Inflammatory macrophage treated with lipopolysaccharide for 4 hours (primary cell): Measurements from ENCODE around the gene EEF2K.
"Not testable (repeated sequence)": the region's sequence is repeated elsewhere in the genome, so short reads cannot be mapped to it uniquely, and the experiment has no call there.

Source experiments
- DNase-seq: peaks from one replicate; pipeline ENCODE4 v3.0.0-alpha.2; 2020

The EEF2K gene

DNA sequence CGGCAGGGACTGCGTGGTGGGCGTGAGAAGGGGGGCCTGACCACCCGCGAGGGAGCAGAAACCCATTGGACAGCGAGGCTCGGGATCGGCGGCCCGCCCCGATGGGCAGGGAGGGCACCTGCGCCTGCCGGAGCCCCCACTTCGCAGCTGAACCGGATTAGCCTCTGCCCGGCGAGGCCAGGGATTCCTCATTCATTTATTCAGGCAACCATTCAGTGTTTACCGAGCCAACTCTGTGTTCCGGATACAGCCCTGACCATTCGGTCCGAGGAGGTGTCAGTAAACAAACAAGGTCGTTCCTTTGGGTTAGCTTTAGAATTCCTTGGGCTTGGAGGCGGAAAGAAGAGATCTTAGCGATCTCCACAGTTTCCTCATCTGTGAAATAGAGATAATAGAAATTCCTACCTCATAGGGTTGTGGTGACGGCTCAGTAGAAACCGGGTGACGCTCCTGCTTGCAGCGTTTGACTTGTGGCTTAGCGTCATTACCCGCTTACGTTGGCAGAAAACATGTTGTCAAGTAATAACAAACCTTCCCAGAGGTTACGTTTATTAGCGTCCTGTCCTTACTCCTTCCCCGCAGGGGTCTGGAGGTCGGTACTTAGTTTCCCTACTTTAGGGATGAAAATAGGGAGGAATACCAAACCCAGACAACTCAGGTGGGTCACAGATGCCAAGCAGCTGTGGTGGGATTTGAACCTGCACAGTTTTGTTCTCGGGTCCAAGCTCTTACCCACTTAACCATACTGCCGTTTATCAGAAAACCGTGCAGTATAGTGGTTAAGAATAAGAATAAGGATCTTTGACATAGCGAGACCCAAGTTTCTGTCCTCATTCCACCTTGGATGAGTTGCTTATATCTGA lies 92.0 kb downstream of the EEF2K start:
- DNase-seq: peak; percentile 91

DNA sequence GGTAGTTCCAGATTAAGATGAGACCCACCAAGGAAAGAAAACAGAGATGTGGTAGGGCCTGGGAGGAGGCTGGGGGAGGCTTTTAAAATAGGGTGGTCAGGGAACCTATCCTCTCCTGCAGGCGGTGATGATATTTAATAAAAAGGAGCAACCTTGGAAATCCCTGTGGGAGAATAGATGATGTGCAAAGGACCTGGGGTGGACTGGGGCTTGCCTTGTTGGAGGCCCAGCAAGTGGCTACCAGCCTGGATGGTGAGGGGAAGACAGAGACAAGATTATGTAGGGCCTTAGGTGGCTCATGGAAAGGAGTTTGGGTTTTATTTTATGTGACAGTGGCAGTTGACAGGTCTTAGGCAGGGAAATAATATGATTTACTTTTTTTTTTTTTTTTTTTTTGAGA lies 93.0 kb downstream of the EEF2K start:
- no peak for DNase-seq

DNA sequence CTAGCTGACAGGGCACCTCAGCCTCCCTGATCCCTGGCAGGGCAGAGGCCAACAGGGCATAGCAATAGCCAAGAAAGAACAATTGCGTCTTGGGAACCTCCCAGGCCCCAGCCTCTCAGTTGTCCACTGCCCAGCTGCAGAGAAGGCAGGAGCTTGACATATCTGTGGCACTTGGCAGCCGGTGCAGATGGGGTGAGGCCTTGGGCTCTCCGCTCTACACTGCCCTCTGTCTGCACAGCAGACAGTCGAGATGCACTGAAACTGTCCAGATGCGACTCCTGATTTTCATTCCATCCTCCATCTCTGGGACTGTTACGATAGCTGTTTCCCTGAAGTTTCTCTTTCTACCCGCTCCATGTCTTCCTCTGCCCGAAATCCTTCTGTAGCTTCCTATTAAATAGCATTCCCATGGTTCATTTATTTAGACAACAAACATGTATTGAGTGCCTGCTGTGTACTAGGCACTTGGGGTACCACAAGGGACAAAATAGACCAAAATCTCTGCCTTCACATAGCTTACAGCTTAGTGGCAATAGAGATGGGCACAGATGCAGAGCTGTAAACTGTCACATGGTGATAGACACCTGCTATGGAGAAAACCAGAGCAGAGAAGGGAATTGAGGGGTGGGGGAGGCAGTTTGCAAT lies 94.5 kb downstream of the EEF2K start:
- DNase-seq: peak; percentile 41

DNA sequence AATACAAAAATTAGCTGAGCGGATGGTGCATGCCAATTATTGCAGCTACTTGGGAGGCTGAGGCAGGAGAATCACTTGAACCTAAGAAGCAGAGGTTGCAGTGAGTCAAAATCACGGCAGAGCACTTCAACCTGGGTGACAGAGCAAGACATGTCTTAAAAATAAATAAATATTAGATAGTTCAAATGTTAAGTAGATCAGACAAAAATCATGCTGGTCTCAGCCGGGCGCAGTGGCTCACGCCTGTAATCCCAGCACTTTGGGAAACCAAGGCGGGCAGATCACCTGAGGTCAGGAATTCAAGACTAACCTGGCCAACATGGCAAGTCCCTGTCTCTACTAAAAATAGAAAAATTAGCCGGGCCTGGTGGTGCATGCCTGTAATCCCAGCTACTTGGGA lies 95.3 kb downstream of the EEF2K start:
- DNase-seq: not testable (repeated sequence)

DNA sequence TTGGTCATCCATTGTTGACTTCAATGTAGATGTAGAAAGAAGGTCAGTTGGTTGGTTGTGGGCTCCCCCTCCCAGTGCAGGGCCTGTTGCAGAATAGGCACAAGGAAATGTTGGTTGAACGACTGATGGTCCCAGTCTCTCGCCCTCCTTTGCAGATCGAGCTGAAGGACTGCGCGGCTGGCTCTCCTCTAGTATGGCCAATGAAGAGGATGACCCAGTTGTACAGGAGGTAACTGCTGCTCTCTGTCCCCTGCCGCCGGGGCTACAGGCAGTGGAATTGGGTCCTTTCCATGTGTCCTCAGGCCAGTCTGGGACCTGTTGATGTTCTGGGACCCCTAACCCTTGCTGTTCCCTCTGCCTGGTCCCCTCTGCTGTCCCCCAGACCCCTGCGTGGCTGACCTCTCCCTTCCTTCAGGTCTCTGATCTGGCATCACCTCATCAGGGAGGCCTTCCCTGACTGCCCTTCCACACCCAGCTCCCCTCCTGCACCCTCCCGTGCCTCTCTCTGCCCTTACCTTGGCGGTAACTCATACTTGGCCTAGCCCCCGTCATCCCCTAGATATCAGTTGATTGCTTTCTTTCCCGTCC lies 96.8 kb downstream of the EEF2K start:
- no peak for DNase-seq

DNA sequence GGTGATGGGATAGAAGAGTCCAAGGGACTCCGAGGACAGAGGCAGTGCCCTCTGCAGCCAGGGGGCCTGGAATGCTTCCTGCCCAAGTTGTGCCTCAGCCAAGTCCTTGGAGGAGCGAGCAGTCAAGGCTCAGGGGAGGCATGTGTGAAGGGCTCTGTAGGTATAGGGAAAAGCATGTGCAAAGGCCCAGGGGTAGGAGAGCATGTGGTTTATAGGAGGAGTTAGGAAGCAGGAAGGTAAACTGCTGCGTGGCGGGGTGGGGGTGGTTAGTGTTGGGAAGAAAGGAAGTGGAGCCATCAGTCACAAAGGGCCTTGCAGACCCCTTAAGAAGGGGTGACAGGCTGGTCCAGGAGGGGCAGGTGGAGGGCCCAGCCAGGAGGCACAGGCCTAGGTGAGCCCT lies 98.3 kb downstream of the EEF2K start:
- DNase-seq: no peak

DNA sequence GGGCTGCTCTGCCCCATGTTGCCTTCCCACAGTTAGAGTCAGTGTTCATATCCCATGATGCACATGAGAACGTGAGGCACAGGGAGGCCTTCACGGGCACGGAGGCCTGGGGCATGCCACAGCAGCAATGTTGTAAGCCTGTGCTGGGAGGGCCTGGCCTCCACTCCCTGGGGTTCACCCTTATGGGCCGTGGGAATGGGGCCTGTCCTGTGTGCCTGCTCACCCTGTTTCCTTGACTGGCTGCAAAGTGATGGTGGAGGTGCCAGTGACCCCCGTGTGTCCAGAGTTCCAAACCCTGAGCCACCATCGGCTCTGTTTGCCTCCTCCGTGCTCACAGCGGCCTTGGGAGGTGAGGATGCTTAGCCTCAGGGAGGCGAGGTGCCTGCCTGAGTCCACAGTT lies 100.7 kb downstream of the EEF2K start:
- DNase-seq: no peak

DNA sequence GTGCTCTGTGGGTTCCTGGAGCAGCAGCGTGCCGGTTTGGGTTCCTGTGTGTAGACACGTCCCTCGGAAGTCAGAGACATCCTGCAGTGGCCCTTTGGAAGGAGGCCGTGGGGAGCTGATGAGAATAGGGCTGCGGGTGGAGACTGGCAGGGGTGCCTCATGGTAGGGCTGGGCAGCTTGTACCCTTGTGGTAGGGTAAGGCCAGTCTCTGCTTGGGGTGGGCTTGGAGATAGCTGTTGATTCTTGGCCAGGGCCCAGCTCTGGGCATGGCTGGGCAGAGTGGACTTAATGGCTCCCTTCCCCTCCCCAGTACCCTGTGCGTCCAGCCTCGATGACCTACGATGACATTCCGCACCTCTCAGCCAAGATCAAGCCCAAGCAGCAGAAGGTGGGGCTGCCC lies 101.8 kb downstream of the EEF2K start:
- DNase-seq: no peak

DNA sequence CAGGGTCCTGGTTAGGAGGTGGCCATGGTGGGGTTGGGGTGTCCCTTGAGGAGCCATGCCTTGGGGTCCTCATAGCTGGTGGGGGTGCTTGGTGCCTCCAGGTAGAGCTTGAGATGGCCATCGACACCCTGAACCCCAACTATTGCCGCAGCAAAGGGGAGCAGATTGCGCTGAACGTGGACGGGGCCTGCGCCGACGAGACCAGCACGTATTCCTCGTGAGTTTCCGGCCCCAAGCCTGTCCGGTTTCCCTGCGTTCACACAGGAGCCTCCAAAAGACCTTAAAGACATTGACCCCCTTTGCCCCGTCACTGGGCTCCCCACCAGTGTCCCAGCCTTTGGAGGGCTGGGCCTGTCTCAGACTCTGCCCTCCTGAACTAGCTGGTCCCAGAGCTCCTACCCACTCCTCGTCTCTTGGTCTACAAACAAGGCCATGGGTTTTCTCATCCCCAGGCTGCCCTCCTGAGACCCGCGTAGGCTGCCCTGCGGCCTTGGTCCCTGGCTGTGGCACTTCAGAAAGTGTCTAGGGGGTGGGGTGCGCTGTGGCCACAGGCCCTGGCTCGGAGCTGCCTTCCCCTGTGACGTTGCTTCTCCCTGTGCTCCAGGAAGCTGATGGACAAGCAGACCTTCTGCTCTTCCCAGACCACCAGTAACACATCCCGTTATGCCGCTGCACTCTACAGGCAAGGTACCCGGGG lies 102.9 kb downstream of the EEF2K start:
- DNase-seq: no peak

DNA sequence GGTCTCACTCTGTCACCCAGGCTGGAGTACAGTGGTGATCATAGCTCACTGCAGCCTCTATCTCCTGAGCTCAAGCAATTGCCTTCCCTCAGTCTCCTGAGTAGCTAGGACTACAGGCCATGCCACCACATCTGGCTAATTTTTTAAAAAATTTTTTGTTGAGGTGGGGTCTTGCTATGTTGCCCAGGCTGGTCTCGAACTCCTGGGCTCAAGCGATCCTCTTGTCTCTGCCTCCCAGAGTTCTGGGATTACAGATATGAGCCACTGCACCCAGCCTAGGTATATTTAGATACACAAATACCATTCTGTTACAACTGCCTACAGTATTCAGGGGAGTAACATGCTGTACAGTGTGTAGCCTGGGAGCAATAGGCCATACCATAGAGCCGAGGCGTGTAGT lies 105.4 kb downstream of the EEF2K start:
- no peak for DNase-seq

DNA sequence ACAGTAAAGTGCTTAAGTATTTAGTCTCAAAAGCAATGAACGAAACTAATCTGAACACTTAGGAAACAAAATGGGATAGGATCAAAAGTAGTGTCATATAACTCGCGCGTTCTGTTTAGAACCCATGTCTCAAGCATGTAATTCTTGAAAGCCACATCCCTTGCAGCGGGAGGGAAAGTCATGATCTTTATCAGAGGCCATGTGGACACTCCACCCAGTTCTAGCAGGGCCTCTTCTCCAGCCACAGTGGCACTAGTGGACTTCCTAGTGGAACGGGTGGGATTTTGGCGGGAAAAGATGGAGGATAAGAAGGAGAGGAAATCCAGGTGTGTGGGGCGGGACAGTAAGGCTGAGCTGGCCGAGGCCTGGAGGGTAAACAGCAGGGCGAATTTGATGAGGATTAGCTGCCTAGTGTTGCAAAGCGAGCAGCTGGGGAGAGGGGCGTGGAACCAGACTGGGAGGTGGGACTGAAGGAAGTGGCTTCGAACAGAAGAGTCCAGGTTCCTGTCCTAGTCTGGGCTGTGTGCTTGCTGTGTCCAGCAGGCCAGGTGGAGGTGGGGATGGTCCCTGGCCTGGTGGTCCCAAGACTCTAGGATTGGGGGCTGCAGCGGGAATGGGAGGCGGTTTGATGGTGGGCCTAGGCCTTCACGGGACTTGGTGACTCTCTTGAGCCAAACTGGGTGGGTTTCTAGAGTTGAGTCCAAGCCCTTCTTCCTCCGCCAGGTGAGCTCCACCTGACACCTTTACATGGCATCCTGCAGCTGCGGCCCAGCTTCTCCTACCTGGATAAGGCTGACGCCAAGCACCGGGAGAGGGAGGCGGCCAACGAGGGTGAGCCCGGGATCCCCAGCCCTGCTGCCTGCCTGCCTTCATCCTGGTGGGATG lies 107.1 kb downstream of the EEF2K start:
- no peak for DNase-seq

DNA sequence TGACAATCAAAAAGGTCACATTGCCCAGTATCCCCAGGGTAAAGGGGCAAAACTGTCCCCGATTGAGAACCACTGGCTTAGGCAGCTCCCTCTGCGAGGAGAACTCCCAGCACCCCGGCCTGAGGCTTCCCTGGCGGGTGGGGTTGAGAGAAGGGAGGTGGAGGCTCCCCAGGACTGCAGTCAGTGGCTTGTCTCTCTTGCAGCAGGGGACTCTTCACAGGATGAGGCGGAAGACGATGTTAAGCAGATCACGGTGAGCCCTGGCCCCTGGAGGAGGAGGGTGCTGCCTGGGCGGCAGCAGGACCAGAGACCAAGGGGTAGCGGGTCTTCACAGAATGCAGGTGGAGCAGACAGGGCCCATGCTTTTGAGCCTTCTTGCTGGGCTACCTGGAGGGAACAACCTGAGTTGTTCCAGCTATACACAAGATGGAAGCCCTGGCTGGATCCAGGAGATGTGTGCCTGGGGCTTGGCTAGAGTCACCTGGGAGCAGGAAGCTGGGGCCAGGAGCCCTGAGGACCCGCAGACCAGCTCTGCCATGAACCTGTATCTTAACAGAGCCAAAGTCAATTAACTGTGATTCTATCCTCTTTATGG lies 107.9 kb downstream of the EEF2K start:
- no peak for DNase-seq

DNA sequence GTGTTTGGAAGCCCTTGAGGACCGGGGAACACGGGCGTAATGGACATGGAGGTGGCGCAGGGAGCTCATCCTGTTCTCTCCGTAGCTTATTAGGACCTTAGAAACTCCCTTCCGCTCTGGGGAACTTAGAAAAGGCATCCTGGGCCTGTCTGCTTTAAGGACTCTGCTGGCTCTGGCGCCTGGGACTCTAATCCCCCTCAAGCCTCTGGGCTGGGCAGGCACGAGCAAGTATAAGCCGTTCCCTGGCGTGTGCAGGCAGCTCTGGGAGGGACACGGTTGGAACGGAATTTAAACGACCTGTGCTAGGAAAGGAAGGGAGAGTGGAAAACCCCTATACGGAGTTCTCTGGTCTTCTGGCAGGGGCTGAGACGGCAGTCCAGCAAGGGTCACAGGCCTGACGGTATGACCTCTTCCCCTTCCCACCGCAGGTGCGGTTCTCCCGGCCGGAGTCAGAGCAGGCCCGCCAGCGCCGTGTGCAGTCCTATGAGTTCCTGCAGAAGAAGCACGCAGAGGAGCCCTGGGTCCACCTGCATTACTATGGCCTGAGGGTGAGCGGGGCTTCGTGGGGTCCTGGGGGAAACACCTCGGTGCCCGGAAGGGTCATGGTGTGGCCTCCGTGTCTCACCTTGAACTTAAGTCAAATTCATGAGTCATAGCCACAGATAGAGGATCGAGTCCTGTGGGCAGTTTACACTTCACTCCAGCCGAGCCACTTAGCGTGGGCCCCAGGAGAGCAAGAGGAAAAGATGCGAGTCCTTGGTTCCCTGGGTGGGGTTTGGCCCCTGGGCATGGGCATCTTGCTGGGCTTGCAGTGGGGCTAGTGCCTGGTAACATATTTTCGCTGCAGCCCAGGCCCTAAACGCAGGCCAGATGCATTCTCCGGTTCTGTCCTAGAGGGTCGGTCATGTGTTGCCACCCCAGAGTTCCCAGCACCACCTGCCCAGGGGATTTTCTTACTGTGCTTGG lies 108.9 kb downstream of the EEF2K start:
- DNase-seq: no peak

DNA sequence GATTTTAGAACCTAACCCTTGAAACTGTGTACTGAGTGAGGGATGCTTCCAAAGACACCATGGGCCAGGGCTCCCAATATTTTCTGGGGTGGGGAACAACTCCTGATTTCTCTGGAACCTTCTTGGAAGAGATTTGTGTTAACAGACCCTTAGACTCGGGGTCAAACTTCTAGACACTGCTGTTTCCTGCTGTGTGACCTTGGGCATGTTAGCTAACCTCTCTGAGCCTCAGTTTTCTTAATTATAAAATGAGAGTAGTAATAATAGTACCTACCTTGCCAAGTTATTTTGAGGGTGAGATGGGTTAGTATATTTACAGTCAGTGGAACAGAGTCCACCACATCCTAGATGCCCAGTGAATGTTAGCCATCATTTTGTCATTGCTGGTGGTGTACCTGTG lies 109.9 kb downstream of the EEF2K start:
- DNase-seq: no peak

DNA sequence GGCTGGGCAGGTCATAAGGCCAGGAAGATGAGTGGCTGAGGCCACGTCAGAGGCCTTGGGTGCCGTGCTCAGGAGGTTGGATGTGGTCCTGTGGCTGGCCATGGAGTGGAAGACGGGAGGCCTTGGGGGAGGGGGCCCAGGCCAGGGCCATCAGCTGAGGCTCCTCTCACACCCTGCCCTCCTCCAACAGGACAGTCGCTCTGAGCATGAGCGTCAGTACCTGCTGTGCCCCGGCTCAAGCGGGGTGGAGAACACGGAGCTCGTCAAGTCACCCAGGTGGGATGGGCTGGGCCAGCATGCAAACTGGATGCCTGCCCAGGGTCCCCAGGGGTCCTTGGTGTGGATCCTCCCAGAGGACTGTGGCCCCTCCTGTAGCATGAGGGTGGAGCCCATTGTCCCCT lies 110.3 kb downstream of the EEF2K start:
- no peak for DNase-seq

DNA sequence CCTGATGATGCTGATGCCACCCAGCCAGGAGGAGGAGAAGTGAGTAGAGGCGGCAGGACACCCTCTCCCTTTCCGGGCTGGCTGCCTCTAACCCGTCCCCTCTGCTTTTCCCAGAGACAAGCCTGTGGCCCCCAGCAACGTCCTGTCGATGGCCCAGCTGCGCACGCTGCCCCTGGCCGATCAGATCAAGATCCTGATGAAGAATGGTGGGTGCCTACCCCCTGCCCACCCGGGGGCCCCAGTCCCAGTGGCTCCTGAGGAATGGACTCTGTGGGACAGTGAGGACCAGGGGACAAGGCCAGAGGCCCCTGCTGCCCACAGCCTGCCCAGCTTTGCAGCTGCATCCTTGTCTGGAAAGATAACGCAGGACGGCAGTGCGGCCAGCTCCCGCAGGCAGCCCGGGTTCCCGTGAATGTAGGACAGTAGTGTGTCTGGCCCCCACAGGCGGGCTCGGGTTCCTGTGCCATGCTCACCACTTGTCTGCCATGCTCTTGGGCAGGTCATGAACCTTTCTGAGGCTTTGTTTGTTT lies 111.0 kb downstream of the EEF2K start:
- no peak for DNase-seq

DNA sequence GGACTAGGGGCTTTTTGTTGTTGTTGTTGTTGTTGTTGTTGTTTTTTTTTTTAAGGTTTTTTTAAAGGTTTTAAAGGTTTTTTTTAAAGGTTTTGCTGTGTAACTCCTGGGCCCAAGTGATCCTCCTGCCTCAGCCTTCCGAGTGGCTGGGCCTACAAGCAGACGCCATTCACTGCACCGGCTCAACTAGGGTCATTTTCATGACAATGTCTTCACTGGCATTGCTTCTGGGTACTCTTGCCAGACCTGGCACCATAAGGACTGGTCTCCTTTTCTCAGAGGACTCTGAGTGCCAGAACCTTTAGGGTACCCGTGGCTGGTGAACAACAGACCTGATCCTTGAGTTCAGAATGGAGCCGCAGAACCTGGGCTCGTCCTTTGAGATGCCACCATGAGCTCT lies 111.5 kb downstream of the EEF2K start:
- no peak for DNase-seq

DNA sequence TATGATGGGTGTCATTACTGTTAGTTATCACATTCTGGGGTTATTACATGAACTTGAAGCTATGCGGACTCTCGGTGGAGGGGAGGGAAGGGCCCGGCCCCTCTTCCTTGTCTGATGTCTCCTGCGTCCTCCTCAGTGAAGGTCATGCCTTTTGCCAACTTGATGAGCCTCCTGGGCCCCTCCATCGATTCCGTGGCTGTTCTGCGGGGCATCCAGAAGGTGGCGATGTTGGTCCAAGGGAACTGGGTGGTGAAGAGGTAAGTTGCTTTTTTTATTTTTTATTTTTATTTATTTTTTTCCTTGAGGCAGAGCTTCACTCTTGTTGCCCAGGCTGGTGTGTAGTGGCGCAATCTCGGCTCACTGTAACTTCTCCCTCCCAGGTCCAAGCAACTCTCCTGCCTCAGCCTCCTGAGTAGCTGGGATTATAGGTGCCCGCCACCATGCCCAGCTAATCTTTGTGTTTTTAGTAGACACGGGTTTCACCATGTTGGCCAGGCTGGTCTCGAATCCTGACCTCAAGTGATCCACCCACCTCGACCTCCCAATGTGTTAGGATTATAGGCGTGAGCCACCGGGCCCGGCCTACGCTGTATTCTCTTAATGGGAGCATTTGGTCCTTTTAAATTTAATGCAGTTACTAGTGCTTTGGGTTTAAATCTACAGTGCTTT lies 112.7 kb downstream of the EEF2K start:
- peak; percentile 43 for DNase-seq

DNA sequence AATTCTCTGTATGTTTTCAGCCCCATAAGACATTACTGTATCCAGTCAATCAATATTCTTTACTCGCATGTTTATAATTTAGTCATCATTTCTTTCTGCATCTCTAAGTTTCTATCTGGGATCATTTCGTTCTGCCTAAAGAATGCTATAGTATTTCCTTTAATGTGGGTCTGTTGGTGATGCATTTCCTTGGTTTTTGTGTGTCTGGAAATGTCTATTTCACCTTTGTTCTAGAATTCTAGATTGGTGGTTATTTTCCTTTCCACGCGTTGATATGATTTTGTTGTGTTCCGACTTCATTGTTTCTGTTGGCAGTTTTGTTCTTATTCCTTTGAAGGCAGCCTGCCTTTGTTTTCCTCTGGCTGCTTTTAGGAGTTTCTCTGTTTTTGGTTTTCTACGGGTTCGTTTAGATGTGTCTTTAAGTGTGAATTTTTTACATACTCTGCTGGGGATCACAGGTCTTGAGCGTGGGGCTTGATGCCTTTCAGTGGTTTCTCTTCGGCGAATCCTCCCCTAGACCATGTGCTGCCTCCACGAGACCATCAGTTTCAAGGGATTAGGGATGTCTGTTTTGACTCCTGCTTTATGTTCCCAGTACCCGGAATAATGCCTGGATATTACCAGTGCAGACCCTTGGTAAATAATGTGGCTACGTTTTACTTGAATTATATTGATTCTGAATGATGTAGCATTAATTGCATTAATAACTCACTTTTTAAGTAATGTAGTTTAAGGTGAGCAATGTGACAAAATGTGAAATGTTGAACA lies 114.7 kb downstream of the EEF2K start:
- no peak for DNase-seq
